B cell (primary cell): ENCODE data around the gene PARVB.

Experiments used
- CTCF ChIP-seq: fragments of 200-600 bp; IDR thresholded peaks from one replicate; pipeline ENCODE4 v1.8.0; 2022; ENCODE audit warnings: antibody characterized with exemption, mild to moderate bottlenecking
- EZH2 ChIP-seq: IDR thresholded peaks from 2 replicates; pipeline ENCODE4 v1.6.1; 2012; ENCODE audit warnings: borderline replicate concordance, low read depth, mild to moderate bottlenecking, moderate library complexity, low read length; ENCODE audit not compliant: insufficient read depth, poor library complexity, severe bottlenecking

DNA sequence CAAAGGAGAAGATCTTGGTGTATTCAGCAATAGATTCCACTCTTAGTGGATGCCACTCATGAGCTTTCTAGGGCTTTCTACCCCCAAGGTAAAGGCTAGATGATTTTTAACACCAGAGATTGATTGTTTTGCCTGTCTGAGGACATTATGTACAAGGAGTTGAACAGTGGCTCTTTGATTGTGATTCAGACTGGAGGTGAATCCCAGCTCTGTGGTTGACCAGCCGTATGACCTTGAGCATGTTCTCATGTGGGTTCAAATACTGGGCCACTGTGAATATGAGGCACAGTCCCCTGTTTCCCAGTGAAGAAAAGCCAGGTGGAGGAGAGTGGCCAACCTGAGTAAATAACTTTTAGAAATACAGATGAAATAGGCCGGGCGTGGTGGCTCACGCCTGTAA is 24.0 kb upstream of the PARVB start:
- TF ChIP-seq CTCF (no peak), EZH2 (no peak)
